Heart right ventricle (tissue), 16 donors: ENCODE results near the gene MYH11. TPM values are rescaled to one million over a fixed set of nuclear protein-coding genes. Genes with fewer than 3 reads are reported as not detected.

Source experiments
- ATAC-seq, 8 donors: fragments of 200-7000 bp; cut with Tn5 transposase; one replicate each; pipeline ENCODE4 v1.9.1; 2020; ENCODE audit warnings: mild to moderate bottlenecking in 8 of 8, moderate library complexity in 8 of 8, moderate number of reproducible peaks in 1 of 8
- DNase-seq, 2 donors: peaks; one replicate each; pipeline ENCODE4 v3.0.0-alpha.2; 2020
- H3K27ac ChIP-seq, 10 donors: fragments of 200-600 bp; sonication (generic) in 2 of 10; one replicate each; pipeline versions ENCODE4 v1.5.0 to v1.8.0; 2020 to 2022; ENCODE audit warnings: mild to moderate bottlenecking in 3 of 10
- H3K27me3 ChIP-seq, 7 donors: fragments of 200-600 bp; one replicate each; pipeline ENCODE4 v1.8.0; 2021 to 2022; ENCODE audit warnings: mild to moderate bottlenecking in 2 of 7
- H3K36me3 ChIP-seq, 9 donors: fragments of 200-600 bp; sonication (generic) in 1 of 9; one replicate each; pipeline versions ENCODE4 v1.5.0 to v1.8.0; 2020 to 2022; ENCODE audit warnings: mild to moderate bottlenecking in 2 of 9
- H3K4me1 ChIP-seq, 9 donors: fragments of 200-600 bp; sonication (generic) in 1 of 9; one replicate each; pipeline versions ENCODE4 v1.5.0 to v1.8.0; 2020 to 2022; ENCODE audit warnings: mild to moderate bottlenecking in 4 of 9
- H3K4me3 ChIP-seq, 10 donors: fragments of 200-600 bp; sonication (generic) in 2 of 10; one replicate each; pipeline versions ENCODE4 v1.5.0 to v1.8.0; 2020 to 2022; ENCODE audit warnings: mild to moderate bottlenecking in 7 of 10, moderate library complexity in 2 of 10
- H3K9me3 ChIP-seq, 11 donors: fragments of 200-600 bp in 10 of 11; sonication (generic) in 2 of 11; one replicate each; pipeline versions ENCODE4 v1.5.0 to v1.8.0; 2013 to 2022; ENCODE audit warnings: mild to moderate bottlenecking in 2 of 11, control low read depth in 1 of 11, moderate library complexity in 1 of 11
- WGBS, 2 donors: extraction: QIAGEN DNeasy Blood & Tissue Kit; methylation state at CpG; one replicate each; pipeline ENCODE4 v1.1.7; 2013; ENCODE audit warnings: inconsistent platforms in 1 of 2; 5-methylcytosine and 5-hydroxymethylcytosine counted together
- intact Hi-C, 10 donors: fragments of 100-400 bp; cut with DNase I; formaldehyde crosslinking; loops; one replicate each; pipeline versions ENCODE4 v1.11.1 to v1.14.2; 2022
- polyA plus RNA-seq, 2 donors: library from polyadenylated mRNA; stranded (reverse); fragments of 200-250 nt; gene quantifications; one replicate each; pipeline ENCODE4 v1.2.3, GENCODE V29; 2013
- total RNA-seq, 10 donors: library from RNA; stranded (reverse); fragmentation: NEBNext Ultra II Directional in 3 of 10; extraction: Animal tissue kit (Norgen Biotek cat#: 25700) in 3 of 10; gene quantifications; one replicate each; pipeline versions ENCODE4 v1.2.1 to v1.2.4, GENCODE V29; 2021 to 2023
- TF ChIP-seq, protein P1 (sequence below), 9 donors: fragments of 200-600 bp; sonication (generic) in 2 of 9; IDR thresholded peaks; one replicate each; pipeline versions ENCODE4 v1.5.0 to v1.8.0; 2021 to 2022; ENCODE audit warnings: antibody characterized with exemption in 9 of 9, mild to moderate bottlenecking in 5 of 9, moderate library complexity in 1 of 9
- donor health status: Arrhythmogenic right ventricular cardiomyopathy.
- donor health status: ischemic (EF 13 %, LVEDD 7.1; RV severe dilation, severe dysfunction).
- donor health status: healthy with polysubstance abuse.
- donor health status: DM: no; HTN: yes; CAD: no.
- donor health status: DM: no; HTN: no; CAD: no.
- donor health status: ischemic (EF 25% LVEDD 6.9; RV normal size, moderate dysfunction).
- donor health status: ischemic (EF 25% LVEDD 5.7; RV mildly dilated, moderate dysfunction).
- donor health status: healthy.
- donor health status: DM: yes; HTN: yes; CAD: no.
- donor health status: Ischemic cardiomyopathy.
- donor health status: ischemic (EF 35%, LVEDD 5.7; RV mildly dilated, moderate dysfunction).
- donor health status: nonischemic (EF 11% LVEDD 7.7; RV severe dilation, severe dysfunction).
- donor health status: DM: yes; HTN: yes; CAD: no.
- donor health status: PGD.
- donor health status: ischemic (EF 29% LVEDD 5.4; RV normal size, mild dysfunction).
- donor health status: nonischemic (EF 23%, LVEDD 6.1; RV moderate dilation, normal function).

The MYH11 gene
- total and polyA plus RNA-seq, 12 donors: 9.8 to 46.7 (median 23.5) TPM

DNA sequence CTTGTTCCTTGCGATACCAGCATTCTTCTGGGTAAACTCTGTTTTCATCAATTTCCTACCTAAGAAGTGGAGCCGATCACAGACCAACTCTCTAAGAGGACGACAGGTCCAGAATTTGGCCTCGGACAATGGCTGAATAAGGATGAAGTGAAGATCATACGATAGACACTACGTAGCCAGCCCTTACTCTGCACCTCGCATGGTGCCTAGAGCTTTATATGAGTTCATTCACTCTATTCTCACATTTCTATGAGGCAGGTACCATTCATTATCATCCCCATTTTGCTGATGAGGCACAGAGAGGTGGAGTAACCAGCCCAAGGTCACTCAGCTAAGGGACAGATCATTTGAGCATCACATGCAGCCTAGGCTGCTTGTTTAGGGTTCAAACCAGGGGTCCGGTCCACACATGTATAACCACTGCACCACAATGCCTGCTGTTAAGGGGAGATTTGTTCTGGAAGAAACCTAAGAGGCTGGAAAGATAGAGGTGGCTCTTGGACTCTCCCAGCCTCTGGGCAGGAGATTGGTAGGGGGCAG lies 78.6 kb downstream of the MYH11 start:
- Histone ChIP-seq H3K4me1 (no peaks in the 10 kb centered on the region), H3K4me3 (no peak overlapping the region), H3K27ac (no peak overlapping the region), H3K36me3 (no peaks in the 10 kb centered on the region), H3K27me3 (peaks cover 0 to 15% (median 7%) of the 10 kb centered on the region in 7 donors), H3K9me3 (no peaks in the 10 kb centered on the region)
- TF ChIP-seq, protein P1, sequence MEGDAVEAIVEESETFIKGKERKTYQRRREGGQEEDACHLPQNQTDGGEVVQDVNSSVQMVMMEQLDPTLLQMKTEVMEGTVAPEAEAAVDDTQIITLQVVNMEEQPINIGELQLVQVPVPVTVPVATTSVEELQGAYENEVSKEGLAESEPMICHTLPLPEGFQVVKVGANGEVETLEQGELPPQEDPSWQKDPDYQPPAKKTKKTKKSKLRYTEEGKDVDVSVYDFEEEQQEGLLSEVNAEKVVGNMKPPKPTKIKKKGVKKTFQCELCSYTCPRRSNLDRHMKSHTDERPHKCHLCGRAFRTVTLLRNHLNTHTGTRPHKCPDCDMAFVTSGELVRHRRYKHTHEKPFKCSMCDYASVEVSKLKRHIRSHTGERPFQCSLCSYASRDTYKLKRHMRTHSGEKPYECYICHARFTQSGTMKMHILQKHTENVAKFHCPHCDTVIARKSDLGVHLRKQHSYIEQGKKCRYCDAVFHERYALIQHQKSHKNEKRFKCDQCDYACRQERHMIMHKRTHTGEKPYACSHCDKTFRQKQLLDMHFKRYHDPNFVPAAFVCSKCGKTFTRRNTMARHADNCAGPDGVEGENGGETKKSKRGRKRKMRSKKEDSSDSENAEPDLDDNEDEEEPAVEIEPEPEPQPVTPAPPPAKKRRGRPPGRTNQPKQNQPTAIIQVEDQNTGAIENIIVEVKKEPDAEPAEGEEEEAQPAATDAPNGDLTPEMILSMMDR (IDR thresholded peaks at IDR 0.05): no peak
- DNase-seq: no peak
- intact Hi-C loops: loop anchor here in 4 of 10 donors (5.0 to 10.0 kb wide), 4 partner anchors 39 to 359 kb away; no protein-coding TSS in a partner anchor
- no peak for ATAC-seq
- 83 to 90% methylated on average over 8 of the region's 8 CpGs for whole genome bisulfite sequencing, 2 donors

DNA sequence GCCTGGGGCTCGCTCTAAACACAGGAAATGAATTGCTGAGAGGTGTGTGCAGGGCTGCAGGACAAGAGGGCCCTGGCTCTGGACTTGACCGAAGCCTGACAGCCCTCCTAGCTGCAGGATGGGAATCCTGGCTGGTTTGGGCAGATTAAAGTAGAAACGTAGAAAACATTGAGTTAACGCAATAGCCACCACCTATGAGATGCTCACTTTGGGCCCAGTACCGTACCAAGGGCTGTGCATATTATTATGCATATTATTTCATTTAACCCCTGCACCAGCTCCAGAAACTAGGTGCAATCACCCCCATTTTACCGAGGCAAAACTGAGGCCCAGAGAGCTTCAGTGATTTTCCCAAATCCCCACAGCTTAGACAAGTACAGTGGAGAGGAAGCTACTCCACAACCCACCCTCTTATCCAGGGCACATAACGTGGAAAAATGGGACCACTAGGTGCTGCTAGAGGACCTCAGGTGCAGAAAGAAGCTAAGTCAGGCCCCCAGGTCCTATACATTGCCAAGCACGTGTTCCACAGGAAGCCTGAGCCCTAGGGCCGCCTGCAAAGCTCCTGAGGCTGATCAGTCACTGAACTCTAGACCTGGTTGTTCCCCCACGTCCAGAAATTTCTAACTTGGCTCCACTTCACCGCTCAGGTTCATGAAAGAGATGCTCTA lies 79.2 kb downstream of the MYH11 start:
- no peak overlapping the region for H3K27ac ChIP-seq
- DNase-seq: no peak
- H3K9me3 ChIP-seq: no peaks in the 10 kb centered on the region
- no peak overlapping the region for H3K4me3 ChIP-seq
- no peaks in the 10 kb centered on the region for H3K36me3 ChIP-seq
- intact Hi-C loops: loop anchor here in 4 of 10 donors (5.0 to 10.0 kb wide), 4 partner anchors 40 to 360 kb away; no protein-coding TSS in a partner anchor
- H3K27me3 ChIP-seq: peaks cover 0 to 15% (median 7%) of the 10 kb centered on the region in 7 donors
- WGBS, 2 donors: 59 to 60% methylated on average over 11 of the region's 11 CpGs
- TF ChIP-seq, protein P1 (IDR thresholded peaks at IDR 0.05): peak in 8 of 9 donors; percentile 7 to 54 (median 34)
- ATAC-seq: peak in 3 of 8 donors; percentile 47 to 72 (median 55)
- H3K4me1 ChIP-seq: no peaks in the 10 kb centered on the region

DNA sequence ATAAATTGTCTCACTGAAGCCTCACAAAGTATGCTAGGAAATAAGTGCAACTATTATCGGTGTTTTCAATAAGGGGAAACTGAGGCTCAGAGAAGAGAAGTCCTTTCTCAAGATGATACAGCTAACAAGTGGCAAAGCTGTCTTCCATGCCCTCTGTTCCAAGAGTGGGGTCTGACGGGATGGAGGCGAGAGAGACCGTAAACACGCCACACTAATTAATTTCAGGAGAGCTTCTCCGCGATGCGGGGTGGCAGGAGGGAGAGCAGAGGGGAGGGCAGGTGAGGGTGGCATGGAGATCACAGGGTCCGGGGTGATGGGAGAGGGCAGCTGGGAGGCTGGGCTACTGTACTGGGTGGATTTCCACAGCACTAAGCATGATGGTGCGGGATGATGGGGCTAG lies 80.3 kb downstream of the MYH11 start:
- Histone ChIP-seq H3K4me1 (no peaks in the 10 kb centered on the region), H3K9me3 (no peaks in the 10 kb centered on the region), H3K4me3 (no peak overlapping the region), H3K27me3 (peaks cover 0 to 16% (median 7%) of the 10 kb centered on the region in 7 donors), H3K36me3 (no peaks in the 10 kb centered on the region), H3K27ac (no peak overlapping the region)
- 81 to 92% methylated on average over 10 of the region's 10 CpGs for WGBS, 2 donors
- intact Hi-C loops: loop anchor here in 4 of 10 donors (5.0 to 10.0 kb wide), 4 partner anchors 41 to 361 kb away; no protein-coding TSS in a partner anchor
- no peak for DNase-seq
- peak in 1 of 8 donors; percentile 22 for ATAC-seq
- TF ChIP-seq, protein P1 (IDR thresholded peaks at IDR 0.05): no peak

DNA sequence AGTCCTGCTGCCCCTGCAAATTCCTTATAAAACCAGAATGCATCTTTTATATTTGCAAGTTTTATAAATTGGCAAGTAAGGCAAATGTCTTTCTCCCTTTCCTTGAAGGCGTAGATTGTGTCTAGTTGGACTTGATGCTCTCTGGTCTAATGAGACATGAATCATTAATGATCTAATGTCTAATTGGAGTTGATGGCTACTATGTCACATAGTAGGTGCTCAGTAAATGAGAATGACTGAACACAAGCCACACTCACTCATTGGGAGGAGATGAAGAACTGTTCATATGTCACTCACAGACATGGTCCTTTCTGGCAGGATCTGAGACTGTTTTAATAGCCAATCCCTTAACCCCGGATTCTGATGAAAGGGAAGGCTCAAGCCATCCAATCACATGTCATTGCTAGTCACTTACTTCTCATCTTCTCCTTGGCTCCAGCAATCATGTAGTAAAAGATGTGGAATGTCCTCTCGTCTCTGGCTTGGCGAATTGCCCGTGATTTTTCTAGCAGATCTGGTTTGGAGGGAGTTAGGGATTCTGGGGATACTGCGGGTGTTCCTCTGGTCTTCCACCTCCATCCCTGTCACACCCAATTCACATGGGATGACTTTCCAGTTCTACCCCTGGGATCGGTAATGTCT lies 81.0 kb downstream of the MYH11 start:
- H3K27me3 ChIP-seq: peaks cover 0 to 16% (median 7%) of the 10 kb centered on the region in 7 donors
- no peaks in the 10 kb centered on the region for H3K9me3 ChIP-seq
- no peak for DNase-seq
- intact Hi-C loops: loop anchor here in 4 of 10 donors (5.0 to 10.0 kb wide), 4 partner anchors 42 to 362 kb away; no protein-coding TSS in a partner anchor
- ATAC-seq: no peak
- H3K36me3 ChIP-seq: no peaks in the 10 kb centered on the region
- no peak overlapping the region for H3K4me3 ChIP-seq
- H3K27ac ChIP-seq: no peak overlapping the region
- peaks cover 0 to 4% (median 0%) of the 10 kb centered on the region in 9 donors for H3K4me1 ChIP-seq
- 57 to 70% methylated on average over 7 of the region's 7 CpGs for WGBS, 2 donors
- TF ChIP-seq, protein P1 (IDR thresholded peaks at IDR 0.05): no peak
